ENCODE measurements around the gene LMOD3. TPM values are rescaled to one million over a fixed set of nuclear protein-coding genes. Genes with fewer than 3 reads are reported as not detected.

Gene LMOD3
- total RNA-seq, 1 experiment from 2014 or later = not detected

DNA sequence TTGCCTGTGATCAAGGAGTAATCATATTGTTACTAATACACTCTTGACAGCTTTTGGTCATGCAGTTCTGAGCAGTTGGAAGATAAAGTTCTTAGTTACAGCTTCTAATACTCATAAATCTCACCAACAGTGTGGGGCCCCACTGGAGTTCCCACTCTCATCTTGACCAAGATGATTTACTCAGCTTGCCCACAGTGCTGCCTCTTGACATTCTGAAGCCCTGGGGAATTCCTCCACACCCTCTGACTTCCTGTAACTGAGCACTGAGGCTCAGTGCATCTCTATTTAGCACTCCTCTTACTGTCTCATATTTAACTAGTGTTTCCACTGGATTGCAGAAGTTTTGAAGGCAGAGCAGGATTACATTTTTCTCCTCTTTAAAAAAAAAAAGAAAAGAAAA lies 39.6 kb downstream of the LMOD3 start:
- peak overlapping the region; percentile 63 for H3K27ac ChIP-seq (ENCODE audit: low read length)
- TF ChIP-seq POLR2AphosphoS5 (IDR thresholded peaks at IDR 0.05; ENCODE audit: low read depth, low read length) (no peak), REST (IDR thresholded peaks at IDR 0.05; ENCODE audit: insufficient read depth in 1 of 2, low read depth in 2 of 2, low read length in 1 of 2) (no peak), TCF7L2 (IDR thresholded peaks at IDR 0.05; ENCODE audit: low read depth, low read length) (no peak), CTCF (IDR thresholded peaks at IDR 0.05) (no peak), SIN3A (IDR thresholded peaks at IDR 0.05; ENCODE audit: borderline replicate concordance, insufficient read depth, low read depth, low read length) (no peak)
- peaks cover 6% of the 10 kb centered on the region for H3K36me3 ChIP-seq (ENCODE audit: control insufficient read depth, insufficient read depth, low read length)
- ChIA-PET CTCF (no interaction called here), POLR2A (no interaction called here)
- peaks cover 43% of the 10 kb centered on the region for H3K4me1 ChIP-seq (ENCODE audit: control insufficient read depth, insufficient read depth, low read length)
- in situ Hi-C loops (cut with HindIII; ENCODE audit: low pct_unique_long_range_greater_than_20kb, low sequenced_read_pairs) = no loop called here
- no peak for DNase-seq (ENCODE audit: low read depth, low spot score)
- H3K4me3 ChIP-seq (ENCODE audit: low read depth in 2 of 2, low read length in 2 of 2) = no peak overlapping the region
- intact Hi-C loops (cut with micrococcal nuclease; ENCODE audit: unreplicated experiment) = no loop called here
- no peaks in the 10 kb centered on the region for H3K27me3 ChIP-seq (ENCODE audit: control insufficient read depth, insufficient read depth, low read length)
- no peak for ATAC-seq
- no TSS peak for BruUV-seq (replicated peaks)
- no peaks in the 10 kb centered on the region for H3K9me3 ChIP-seq (ENCODE audit: control insufficient read depth, insufficient read depth, low read depth, low read length)

GRCh38 chr3:69082361-69082760 lies 40.0 kb downstream of the LMOD3 start:
- peaks cover 39% of the 10 kb centered on the region for H3K4me1 ChIP-seq (ENCODE audit: control insufficient read depth, insufficient read depth, low read length)
- no peak for TF ChIP-seq CTCF (IDR thresholded peaks at IDR 0.05)
- TF ChIP-seq SIN3A (IDR thresholded peaks at IDR 0.05; ENCODE audit: borderline replicate concordance, insufficient read depth, low read depth, low read length) = no peak
- no peak for TF ChIP-seq REST (IDR thresholded peaks at IDR 0.05; ENCODE audit: insufficient read depth in 1 of 2, low read depth in 2 of 2, low read length in 1 of 2)
- TF ChIP-seq TCF7L2 (IDR thresholded peaks at IDR 0.05; ENCODE audit: low read depth, low read length) = no peak
- intact Hi-C loops (cut with micrococcal nuclease; ENCODE audit: unreplicated experiment) = no loop called here

More at GRCh38 chr3:69082361-69082760, 40.0 kb downstream of the LMOD3 start:
- POLR2A ChIA-PET = no interaction called here
- H3K27me3 ChIP-seq (ENCODE audit: control insufficient read depth, insufficient read depth, low read length) = no peaks in the 10 kb centered on the region
- no TSS peak for BruUV-seq (replicated peaks)
- H3K9me3 ChIP-seq (ENCODE audit: control insufficient read depth, insufficient read depth, low read depth, low read length) = no peaks in the 10 kb centered on the region
- H3K36me3 ChIP-seq (ENCODE audit: control insufficient read depth, insufficient read depth, low read length) = peaks cover 6% of the 10 kb centered on the region
- CTCF ChIA-PET = no interaction called here
- H3K27ac ChIP-seq (ENCODE audit: low read length) = peak overlapping the region; percentile 63
- no peak overlapping the region for H3K4me3 ChIP-seq (ENCODE audit: low read depth in 2 of 2, low read length in 2 of 2)
- in situ Hi-C loops (cut with HindIII; ENCODE audit: low pct_unique_long_range_greater_than_20kb, low sequenced_read_pairs) = no loop called here
- no peak for ATAC-seq
- DNase-seq (ENCODE audit: low read depth, low spot score) = no peak
